Measurements from ENCODE around the gene SLC25A12. TPM values are rescaled to one million over a fixed set of nuclear protein-coding genes. Genes with fewer than 3 reads are reported as not detected.
"Not testable (repeated sequence)": the region's sequence is repeated elsewhere in the genome, so short reads cannot be mapped to it uniquely, and the experiment has no call there.

The SLC25A12 gene
- polyA plus RNA-seq, 2 of the 4 experiments (the other 2 are of a cell fraction) = 12.5 to 26.8 TPM

GRCh38 chr2:171899623-171900282 lies 5.7 kb upstream of the SLC25A12 start:
- FAIRE-seq = not testable (repeated sequence)

GRCh38 chr2:171895786-171896185 lies 1.7 kb upstream of the SLC25A12 start:
- H3K4me3 ChIP-seq = no peak overlapping the region
- POLR2A ChIA-PET = no interaction called here
- no peak for FAIRE-seq

More at GRCh38 chr2:171899623-171900282, 5.7 kb upstream of the SLC25A12 start:
- H3K4me1 ChIP-seq; DNase-seq (ENCODE audit: low read depth in 1 of 2, low spot score in 1 of 2); H3K4me2 ChIP-seq; ATAC-seq; CTCF ChIA-PET; H3K9me3 ChIP-seq; H3K4me3 ChIP-seq; POLR2A ChIA-PET; H3K27ac ChIP-seq: not testable (repeated sequence)
- WGBS (ENCODE audit: missing lambda C conversion rate) = 75% methylated on average over 4 of the region's 58 CpGs

GRCh38 chr2:171894612-171894947 lies 536 bp upstream of the SLC25A12 start:
- FAIRE-seq (no peak), ATAC-seq (no peak), DNase-seq (ENCODE audit: low read depth in 1 of 2, low spot score in 1 of 2) (peak in 1 of 2 experiments; percentile 4)
- Histone ChIP-seq H3K4me1 (peaks cover 13% of the 10 kb centered on the region; the same call in 2 of the 3 replicates), H3K4me3 (peak overlapping the region; percentile 92), H3K9me3 (no peaks in the 10 kb centered on the region), H3K4me2 (peak overlapping the region; percentile 87), H3K27ac (peak overlapping the region; percentile 92 to 96)
- POLR2A ChIA-PET = interaction anchor here (1.2 to 2.0 kb wide), 3 partner anchors 27 to 208 kb away, joined by 9 to 11 read pairs (median 9); partner anchors contain the start of genes DLX1, DLX2 and HAT1
- 36% methylated on average over 10 of the region's 10 CpGs for WGBS (ENCODE audit: missing lambda C conversion rate)
- CTCF ChIA-PET = interaction anchor here (1.3 kb wide), 1 partner anchor 208 kb away, joined by 3 read pairs; the partner anchor contains the start of gene DLX2
- TF ChIP-seq FOXS1 (CRISPR knock-in tag; IDR thresholded peaks at IDR 0.05) (no peak), EP300 (IDR thresholded peaks at IDR 0.05) (no peak), JUN (IDR thresholded peaks at IDR 0.05) (no peak), PHF8 (IDR thresholded peaks at IDR 0.05; ENCODE audit: borderline replicate concordance, low read depth) (no peak), EHF (CRISPR knock-in tag; IDR thresholded peaks at IDR 0.05) (no peak), E2F6 (IDR thresholded peaks at IDR 0.05; ENCODE audit: borderline replicate concordance, low read depth) (no peak), BCL3 (IDR thresholded peaks at IDR 0.05) (no peak), FOSB (CRISPR knock-in tag; IDR thresholded peaks at IDR 0.05) (no peak), MAFK (IDR thresholded peaks at IDR 0.05; ENCODE audit: partially characterized antibody) (no peak), HOXB5 (CRISPR knock-in tag; IDR thresholded peaks at IDR 0.05) (no peak), ATOH8 (CRISPR knock-in tag; IDR thresholded peaks at IDR 0.05; ENCODE audit: low read depth) (no peak), RCOR1 (IDR thresholded peaks at IDR 0.05; ENCODE audit: low read depth, low read length) (no peak), KDM5A (IDR thresholded peaks at IDR 0.05) (no peak), HDAC2 (IDR thresholded peaks at IDR 0.05) (no peak), HOXB13 (CRISPR knock-in tag; IDR thresholded peaks at IDR 0.05; ENCODE audit: low read depth) (no peak), TFCP2L1 (CRISPR knock-in tag; IDR thresholded peaks at IDR 0.05) (no peak), CHD2 (IDR thresholded peaks at IDR 0.05; ENCODE audit: low read length, partially characterized antibody) (no peak), NR3C1 (IDR thresholded peaks at IDR 0.05) (no peak), FOSL2 (IDR thresholded peaks at IDR 0.05) (no peak), FOSL2 (CRISPR knock-in tag; IDR thresholded peaks at IDR 0.05) (no peak)

More at GRCh38 chr2:171895786-171896185, 1.7 kb upstream of the SLC25A12 start:
- TF ChIP-seq RAD21 (conservative IDR thresholded peaks at IDR 0.05 in 1 of 2, IDR thresholded peaks at IDR 0.05 in 1 of 2) = no peak
- TF ChIP-seq GATA3 (IDR thresholded peaks at IDR 0.05; ENCODE audit: borderline replicate concordance) = no peak
- TF ChIP-seq NFE2L2 (conservative IDR thresholded peaks at IDR 0.05; ENCODE audit: low read length) = no peak
- no peak for TF ChIP-seq REST (IDR thresholded peaks at IDR 0.05)
- TF ChIP-seq EP300 (IDR thresholded peaks at IDR 0.05) = no peak
- no peak for TF ChIP-seq HOXB5 (CRISPR knock-in tag; IDR thresholded peaks at IDR 0.05)
- no peak for TF ChIP-seq HES2 (IDR thresholded peaks at IDR 0.05)
- CTCF ChIA-PET = interaction anchor here (0.8 to 1.0 kb wide), 2 partner anchors 13 to 19 kb away, joined by 3 to 4 read pairs; no protein-coding TSS in a partner anchor
- Histone ChIP-seq H3K4me1 (peaks cover 13% of the 10 kb centered on the region; the same call in 2 of the 3 replicates), H3K27ac (no peak overlapping the region), H3K4me2 (no peak overlapping the region), H3K9me3 (no peaks in the 10 kb centered on the region)
- 80% methylated on average over 1 of the region's 1 CpG for WGBS (ENCODE audit: missing lambda C conversion rate)
- no peak for DNase-seq (ENCODE audit: low read depth in 1 of 2, low spot score in 1 of 2)
- no peak for ATAC-seq
